ENCODE results near the gene RPS16.

The RPS16 gene

DNA sequence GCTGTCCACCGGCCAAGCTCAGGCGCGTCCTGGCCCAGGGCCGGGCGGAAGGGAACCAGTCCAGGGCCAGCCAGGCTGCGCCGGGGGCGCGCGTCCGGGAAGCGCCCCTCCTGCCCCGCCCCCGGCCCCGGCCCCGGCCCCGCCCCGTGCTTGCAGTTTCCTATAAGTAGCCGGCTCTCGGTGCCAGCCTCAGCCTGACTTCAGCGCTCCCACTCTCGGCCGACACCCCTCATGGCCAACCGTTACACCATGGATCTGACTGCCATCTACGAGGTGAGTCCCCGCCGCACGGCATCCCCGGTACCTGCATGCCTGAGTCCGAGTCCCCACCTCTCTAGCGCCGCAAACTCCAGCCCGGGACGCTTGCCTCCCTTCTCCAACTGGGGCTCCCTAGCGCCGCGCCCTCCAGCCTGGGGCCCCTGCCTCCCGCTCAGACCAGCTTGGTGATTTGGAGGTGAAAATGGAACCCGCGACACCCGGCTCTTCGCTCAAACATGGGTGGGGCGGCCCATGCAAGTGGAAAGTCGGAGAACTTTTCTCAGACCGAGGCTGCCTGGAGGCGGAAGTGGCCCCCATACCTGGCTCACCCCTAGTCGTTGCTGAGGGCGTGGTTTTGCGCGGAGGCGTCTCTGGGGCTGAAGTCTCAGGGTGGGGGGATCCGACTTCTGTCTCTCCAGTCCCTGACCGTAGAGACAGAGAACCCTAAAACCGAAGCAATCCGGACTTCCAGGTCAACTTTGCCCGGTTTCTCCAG lies 28.9 kb downstream of the RPS16 start, which contains the start of gene ZFP36:
TSS of gene ZFP36 (plus strand) at position 192 of the 754 bp plus-strand sequence. CDS start at position 250, 58 bp downstream.
- TF ChIP-seq TEAD4 (IDR thresholded peaks at IDR 0.05) (no peak), YY1 (IDR thresholded peaks at IDR 0.05; ENCODE audit: low read depth) (0 out of 2 replicates have a peak, but pooled peaks have one; percentile 51), TAF1 (IDR thresholded peaks at IDR 0.05; ENCODE audit: low read depth) (0 out of 2 replicates have a peak, but pooled peaks have one; percentile 48), RAD21 (IDR thresholded peaks at IDR 0.05; ENCODE audit: low read depth) (no peak), EP300 (IDR thresholded peaks at IDR 0.05; ENCODE audit: borderline replicate concordance) (no peak), CREB1 (IDR thresholded peaks at IDR 0.05; ENCODE audit: low read depth) (no peak), FOXM1 (IDR thresholded peaks at IDR 0.05; ENCODE audit: borderline replicate concordance, low read depth) (no peak), USF1 (IDR thresholded peaks at IDR 0.05) (no peak), NFIC (IDR thresholded peaks at IDR 0.05) (no peak), ZBTB7A (IDR thresholded peaks at IDR 0.05; ENCODE audit: low read depth) (no peak; the same call in 1 of the 2 replicates)
- TF ChIP-seq, protein P1, sequence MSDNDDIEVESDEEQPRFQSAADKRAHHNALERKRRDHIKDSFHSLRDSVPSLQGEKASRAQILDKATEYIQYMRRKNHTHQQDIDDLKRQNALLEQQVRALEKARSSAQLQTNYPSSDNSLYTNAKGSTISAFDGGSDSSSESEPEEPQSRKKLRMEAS (IDR thresholded peaks at IDR 0.05): 0 out of 2 replicates have a peak, but pooled peaks have one; percentile 15

- no peak for TF ChIP-seq NFIC (IDR thresholded peaks at IDR 0.05)
- TF ChIP-seq, protein P2, sequence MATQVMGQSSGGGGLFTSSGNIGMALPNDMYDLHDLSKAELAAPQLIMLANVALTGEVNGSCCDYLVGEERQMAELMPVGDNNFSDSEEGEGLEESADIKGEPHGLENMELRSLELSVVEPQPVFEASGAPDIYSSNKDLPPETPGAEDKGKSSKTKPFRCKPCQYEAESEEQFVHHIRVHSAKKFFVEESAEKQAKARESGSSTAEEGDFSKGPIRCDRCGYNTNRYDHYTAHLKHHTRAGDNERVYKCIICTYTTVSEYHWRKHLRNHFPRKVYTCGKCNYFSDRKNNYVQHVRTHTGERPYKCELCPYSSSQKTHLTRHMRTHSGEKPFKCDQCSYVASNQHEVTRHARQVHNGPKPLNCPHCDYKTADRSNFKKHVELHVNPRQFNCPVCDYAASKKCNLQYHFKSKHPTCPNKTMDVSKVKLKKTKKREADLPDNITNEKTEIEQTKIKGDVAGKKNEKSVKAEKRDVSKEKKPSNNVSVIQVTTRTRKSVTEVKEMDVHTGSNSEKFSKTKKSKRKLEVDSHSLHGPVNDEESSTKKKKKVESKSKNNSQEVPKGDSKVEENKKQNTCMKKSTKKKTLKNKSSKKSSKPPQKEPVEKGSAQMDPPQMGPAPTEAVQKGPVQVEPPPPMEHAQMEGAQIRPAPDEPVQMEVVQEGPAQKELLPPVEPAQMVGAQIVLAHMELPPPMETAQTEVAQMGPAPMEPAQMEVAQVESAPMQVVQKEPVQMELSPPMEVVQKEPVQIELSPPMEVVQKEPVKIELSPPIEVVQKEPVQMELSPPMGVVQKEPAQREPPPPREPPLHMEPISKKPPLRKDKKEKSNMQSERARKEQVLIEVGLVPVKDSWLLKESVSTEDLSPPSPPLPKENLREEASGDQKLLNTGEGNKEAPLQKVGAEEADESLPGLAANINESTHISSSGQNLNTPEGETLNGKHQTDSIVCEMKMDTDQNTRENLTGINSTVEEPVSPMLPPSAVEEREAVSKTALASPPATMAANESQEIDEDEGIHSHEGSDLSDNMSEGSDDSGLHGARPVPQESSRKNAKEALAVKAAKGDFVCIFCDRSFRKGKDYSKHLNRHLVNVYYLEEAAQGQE (IDR thresholded peaks at IDR 0.05; ENCODE audit: low read depth): no peak
- TF ChIP-seq TEAD4 (IDR thresholded peaks at IDR 0.05): no peak
- no peak for TF ChIP-seq USF1 (IDR thresholded peaks at IDR 0.05)
- TF ChIP-seq CEBPB (IDR thresholded peaks at IDR 0.05): no peak
- TF ChIP-seq, protein P1 (IDR thresholded peaks at IDR 0.05): no peak
- 0 out of 2 replicates have a peak, but pooled peaks have one; percentile 6 for TF ChIP-seq EGR1 (IDR thresholded peaks at IDR 0.05)
Observed at GRCh38 chr19:39405958-39406655, 29.6 kb downstream of the RPS16 start.

DNA sequence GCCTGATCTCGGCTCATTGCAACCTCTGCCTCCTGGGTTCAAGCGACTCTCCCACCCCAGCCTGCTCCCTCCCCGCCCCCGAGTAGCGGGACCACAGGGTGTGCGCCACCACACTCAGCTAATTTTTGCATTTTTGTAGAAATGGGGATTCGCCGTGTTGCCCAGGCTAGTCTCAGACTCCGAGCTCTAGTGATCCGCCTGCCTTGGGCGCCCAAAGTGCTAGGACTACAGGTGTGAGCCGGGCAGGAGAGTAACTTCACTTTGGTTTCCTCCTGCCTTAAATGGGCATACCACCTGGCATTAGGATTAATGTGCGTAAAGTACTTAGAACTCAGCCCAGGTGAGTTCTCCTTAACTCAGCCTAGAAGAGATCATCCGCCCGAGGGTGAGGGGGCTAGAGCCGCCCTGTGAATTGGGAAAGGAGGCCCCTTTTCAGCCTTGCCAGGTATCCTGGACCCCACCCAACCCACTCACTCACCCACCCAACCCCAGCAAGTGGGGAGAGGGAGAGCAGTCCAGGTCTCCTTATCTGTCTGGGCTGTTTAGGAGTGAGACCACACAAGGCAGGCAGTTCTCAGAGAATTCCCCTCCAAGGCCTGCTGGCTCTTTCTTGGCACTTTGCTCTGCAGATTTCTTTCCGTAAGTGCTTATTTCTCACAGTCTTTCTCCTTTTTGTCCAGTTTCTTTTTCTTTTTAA lies 30.3 kb downstream of the RPS16 start:
- TF ChIP-seq FOXM1 (IDR thresholded peaks at IDR 0.05; ENCODE audit: borderline replicate concordance, low read depth) (no peak), TAF1 (IDR thresholded peaks at IDR 0.05; ENCODE audit: low read depth) (no peak), NFIC (IDR thresholded peaks at IDR 0.05) (no peak), CREB1 (IDR thresholded peaks at IDR 0.05; ENCODE audit: low read depth) (no peak), YY1 (IDR thresholded peaks at IDR 0.05; ENCODE audit: low read depth) (no peak), RAD21 (IDR thresholded peaks at IDR 0.05; ENCODE audit: low read depth) (no peak), TCF12 (IDR thresholded peaks at IDR 0.05; ENCODE audit: low read depth) (no peak), ZBTB7A (IDR thresholded peaks at IDR 0.05; ENCODE audit: low read depth) (no peak), TEAD4 (IDR thresholded peaks at IDR 0.05) (no peak), CEBPB (IDR thresholded peaks at IDR 0.05) (no peak), USF1 (IDR thresholded peaks at IDR 0.05) (no peak), EGR1 (IDR thresholded peaks at IDR 0.05) (no peak), EP300 (IDR thresholded peaks at IDR 0.05; ENCODE audit: borderline replicate concordance) (no peak)
- TF ChIP-seq, protein P1 (IDR thresholded peaks at IDR 0.05): no peak
- TF ChIP-seq, protein P2 (IDR thresholded peaks at IDR 0.05; ENCODE audit: low read depth): no peak
